ENCODE data around the gene PLXDC2. TPM values are rescaled to one million over a fixed set of nuclear protein-coding genes. Genes with fewer than 3 reads are reported as not detected.

PLXDC2 gene
- total RNA-seq, 1 experiment from 2014 or later = 38.7 TPM

GRCh38 chr10:20133669-20134189 lies 317.5 kb downstream of the PLXDC2 start:
- Histone ChIP-seq H2BK12ac (ENCODE audit: insufficient read length, low read depth, low read length) (no peak overlapping the region), H3K4ac (ENCODE audit: low read depth, low read length) (no peak overlapping the region), H3T11ph (ENCODE audit: low read length) (no peak overlapping the region), H2BK20ac (ENCODE audit: low read depth, low read length, poor library complexity, severe bottlenecking) (no peak overlapping the region), H4K8ac (replicated peaks; ENCODE audit: insufficient read length, low read depth, low read length) (no peak overlapping the region), H3K23ac (ENCODE audit: insufficient read length, low read depth, low read length) (no peak overlapping the region), H4K5ac (ENCODE audit: insufficient read length, low read depth, low read length) (no peak overlapping the region), H2BK15ac (ENCODE audit: low read depth, low read length) (no peak overlapping the region), H3K27ac (ENCODE audit: insufficient read length, low read depth, low read length) (no peak overlapping the region), H4K91ac (ENCODE audit: insufficient read length, low read depth, low read length) (no peak overlapping the region), H3K27me3 (ENCODE audit: insufficient read depth, low read length) (no peaks in the 10 kb centered on the region), H2BK120ac (ENCODE audit: low read depth, low read length, poor library complexity, severe bottlenecking) (no peak overlapping the region), H4K20me1 (ENCODE audit: control insufficient read depth, insufficient read depth, insufficient read length) (no peaks in the 10 kb centered on the region), H3K4me1 (ENCODE audit: insufficient read depth, low read length) (no peaks in the 10 kb centered on the region), H3K4me2 (ENCODE audit: insufficient read depth, insufficient read length, low read length) (no peak overlapping the region), H3K79me1 (ENCODE audit: insufficient read depth, low read depth, low read length, poor library complexity, severe bottlenecking) (peaks cover 4% of the 10 kb centered on the region), H3K9me3 (ENCODE audit: control insufficient read depth, low read depth, low read length) (no peaks in the 10 kb centered on the region), H2AK5ac (ENCODE audit: insufficient read length, low read length) (no peak overlapping the region), H3K56ac (ENCODE audit: insufficient read length, low read depth, low read length) (no peak overlapping the region), H3K14ac (ENCODE audit: insufficient read depth, low read length) (no peak overlapping the region), H3K9ac (ENCODE audit: extremely low read depth, insufficient read length, low read length) (no peak overlapping the region), H3K79me2 (ENCODE audit: insufficient read depth, low read length) (peaks cover 2% of the 10 kb centered on the region; the same call in 1 of the 2 replicates), H3K18ac (ENCODE audit: insufficient read length, low read depth, low read length) (no peak overlapping the region), H2BK5ac (ENCODE audit: insufficient read length, low read length) (no peak overlapping the region), H3K23me2 (ENCODE audit: insufficient read length, low read depth, low read length, poor library complexity, severe bottlenecking) (no peaks in the 10 kb centered on the region), H2AFZ (ENCODE audit: low read length) (no peak overlapping the region)
- H3K4me3 Mint-ChIP-seq = no peak overlapping the region
- no peak overlapping the region for H3K27ac Mint-ChIP-seq
- peaks cover 8 to 12% of the 10 kb centered on the region in 2 experiments; a peak in 4 of 5 replicates for H3K9me3 Mint-ChIP-seq
- no peaks in the 10 kb centered on the region for H3K27me3 Mint-ChIP-seq (ENCODE audit: low read depth)
- no peak for DNase-seq
- WGBS (ENCODE audit: extremely low coverage, insufficient read length, low lambda C conversion rate) = no CpG with 5 or more reads among the region's 2 CpGs
- H3K36me3 Mint-ChIP-seq (ENCODE audit: insufficient read depth in 1 of 3, low read depth in 3 of 3) = peaks cover 0 to 10% (median 9%) of the 10 kb centered on the region in 3 experiments; a peak in 4 of 7 replicates
- TF ChIP-seq CTCF (conservative IDR thresholded peaks at IDR 0.05) = no peak
- H3K4me1 Mint-ChIP-seq = peaks cover 0 to 12% of the 10 kb centered on the region in 2 experiments; a peak in 2 of 4 replicates

Data from H9 (cell line).